Mucosa of descending colon (tissue), 3 donors: ENCODE results near the gene PKIG. TPM values are rescaled to one million over a fixed set of nuclear protein-coding genes. Genes with fewer than 3 reads are reported as not detected.
A peak's percentile ranks its signal among the peaks of the same experiment; 100 is the strongest.

Source experiments
- ATAC-seq: fragments of 200-7000 bp; cut with Tn5 transposase; one replicate; pipeline ENCODE4 v1.9.1; 2020; ENCODE audit warnings: mild to moderate bottlenecking, moderate library complexity
- DNase-seq, 3 donors: peaks; one replicate each; pipeline ENCODE4 v3.0.0-alpha.2; 2020
- H3K36me3 ChIP-seq: fragments of 200-600 bp; one replicate; pipeline ENCODE4 v1.8.0; 2021; ENCODE audit warnings: low read depth, mild to moderate bottlenecking
- H3K4me1 ChIP-seq: fragments of 200-600 bp; one replicate; pipeline ENCODE4 v1.8.0; 2021; ENCODE audit warnings: low read depth, mild to moderate bottlenecking
- H3K4me3 ChIP-seq: fragments of 200-600 bp; one replicate; pipeline ENCODE4 v1.8.0; 2021; ENCODE audit warnings: mild to moderate bottlenecking
- H3K9me3 ChIP-seq: fragments of 200-600 bp; one replicate; pipeline ENCODE4 v1.8.0; 2021; ENCODE audit warnings: mild to moderate bottlenecking
- intact Hi-C, 2 donors: fragments of 100-400 bp; cut with DNase I in 1 of 2; cut with micrococcal nuclease in 1 of 2; formaldehyde crosslinking; loops; one replicate each; pipeline versions ENCODE4 v1.11.0 to v1.11.1; 2022; cut with DNase I, micrococcal nuclease
- total RNA-seq, 3 donors: library from RNA; stranded (reverse); fragmentation: NEBNext Ultra II Directional in 2 of 3; extraction: Animal tissue kit (Norgen Biotek cat#: 25700) in 2 of 3; gene quantifications; one replicate each; pipeline versions ENCODE4 v1.2.1 to v1.2.4, GENCODE V29; 2021 to 2023
- TF ChIP-seq, protein P1 (sequence below): fragments of 200-600 bp; IDR thresholded peaks from one replicate; pipeline ENCODE4 v1.8.0; 2022; ENCODE audit warnings: antibody characterized with exemption, mild to moderate bottlenecking
- donor health status: DM: no; HTN: no; CAD: no; lungs with moderate emphysema.
- donor health status: DM: no; HTN: no; CAD: no.
- donor health status: DM: no; HTN: yes; CAD: no.

The PKIG gene
- total RNA-seq, 3 donors from 2014 or later = 39.9 to 101 (median 42.4) TPM

- ATAC-seq (peak; percentile 10), DNase-seq (no peak)
- no peaks in the 10 kb centered on the region for H3K9me3 ChIP-seq
- H3K4me3 ChIP-seq = no peak overlapping the region
- peaks cover 5% of the 10 kb centered on the region for H3K4me1 ChIP-seq
- intact Hi-C loops = loop anchor here (5.0 to 10.0 kb wide), 3 partner anchors 66 to 206 kb away; no protein-coding TSS in a partner anchor
- H3K36me3 ChIP-seq = no peaks in the 10 kb centered on the region
- TF ChIP-seq, protein P1, sequence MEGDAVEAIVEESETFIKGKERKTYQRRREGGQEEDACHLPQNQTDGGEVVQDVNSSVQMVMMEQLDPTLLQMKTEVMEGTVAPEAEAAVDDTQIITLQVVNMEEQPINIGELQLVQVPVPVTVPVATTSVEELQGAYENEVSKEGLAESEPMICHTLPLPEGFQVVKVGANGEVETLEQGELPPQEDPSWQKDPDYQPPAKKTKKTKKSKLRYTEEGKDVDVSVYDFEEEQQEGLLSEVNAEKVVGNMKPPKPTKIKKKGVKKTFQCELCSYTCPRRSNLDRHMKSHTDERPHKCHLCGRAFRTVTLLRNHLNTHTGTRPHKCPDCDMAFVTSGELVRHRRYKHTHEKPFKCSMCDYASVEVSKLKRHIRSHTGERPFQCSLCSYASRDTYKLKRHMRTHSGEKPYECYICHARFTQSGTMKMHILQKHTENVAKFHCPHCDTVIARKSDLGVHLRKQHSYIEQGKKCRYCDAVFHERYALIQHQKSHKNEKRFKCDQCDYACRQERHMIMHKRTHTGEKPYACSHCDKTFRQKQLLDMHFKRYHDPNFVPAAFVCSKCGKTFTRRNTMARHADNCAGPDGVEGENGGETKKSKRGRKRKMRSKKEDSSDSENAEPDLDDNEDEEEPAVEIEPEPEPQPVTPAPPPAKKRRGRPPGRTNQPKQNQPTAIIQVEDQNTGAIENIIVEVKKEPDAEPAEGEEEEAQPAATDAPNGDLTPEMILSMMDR = no peak
Observed at GRCh38 chr20:44600758-44601201, 18.4 kb downstream of the PKIG start.

DNA sequence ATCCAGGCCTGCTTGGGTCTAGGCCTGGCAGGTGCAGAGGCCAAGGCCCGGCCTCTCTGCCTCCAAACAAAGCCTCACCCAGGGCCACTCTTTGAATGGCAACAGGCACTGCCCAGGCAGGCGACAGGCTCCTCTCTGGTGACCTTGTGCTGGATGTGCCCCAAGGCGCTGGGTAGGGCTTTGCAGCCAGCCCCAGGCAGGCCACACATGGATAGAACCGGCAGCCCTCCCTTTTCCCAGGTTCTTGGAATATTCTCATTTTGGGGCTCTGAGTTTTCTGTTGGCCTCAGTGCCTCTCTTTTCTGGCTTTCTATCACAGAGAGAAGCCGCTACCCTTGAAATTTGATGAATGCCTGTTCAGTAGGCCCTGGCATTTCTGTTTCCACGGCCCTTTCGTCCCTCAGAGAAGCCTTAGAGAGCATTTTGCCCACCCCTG lies 18.9 kb downstream of the PKIG start:
- no peaks in the 10 kb centered on the region for H3K9me3 ChIP-seq
- TF ChIP-seq, protein P1 = no peak
- H3K4me3 ChIP-seq = no peak overlapping the region
- ATAC-seq (peak; percentile 27), DNase-seq (no peak)
- H3K4me1 ChIP-seq = peaks cover 7% of the 10 kb centered on the region
- intact Hi-C loops = loop anchor here (5.0 to 10.0 kb wide), 3 partner anchors 66 to 206 kb away; no protein-coding TSS in a partner anchor
- H3K36me3 ChIP-seq = no peaks in the 10 kb centered on the region

DNA sequence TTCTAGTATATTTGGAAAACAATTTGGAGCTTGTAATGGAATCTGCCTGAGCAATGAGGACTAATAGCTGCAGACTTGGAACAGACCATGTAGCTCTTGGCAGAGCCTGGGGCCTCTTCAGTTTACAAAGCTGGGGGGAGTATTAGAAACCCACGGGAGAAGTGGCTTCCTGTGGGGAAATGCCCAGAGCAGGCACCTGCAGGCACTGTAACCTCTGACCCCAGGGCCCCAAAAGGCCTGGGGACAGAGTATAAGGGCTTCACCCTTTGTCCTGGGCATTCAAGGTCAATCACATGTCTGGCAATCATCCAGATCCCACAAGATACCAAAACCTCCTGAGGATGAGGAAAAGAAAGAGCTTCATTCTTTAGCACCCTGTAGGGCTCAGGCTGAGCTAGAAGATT lies 19.4 kb downstream of the PKIG start:
- intact Hi-C loops = loop anchor here (5.0 to 10.0 kb wide), 3 partner anchors 67 to 207 kb away; no protein-coding TSS in a partner anchor
- H3K4me1 ChIP-seq = peaks cover 7% of the 10 kb centered on the region

DNA sequence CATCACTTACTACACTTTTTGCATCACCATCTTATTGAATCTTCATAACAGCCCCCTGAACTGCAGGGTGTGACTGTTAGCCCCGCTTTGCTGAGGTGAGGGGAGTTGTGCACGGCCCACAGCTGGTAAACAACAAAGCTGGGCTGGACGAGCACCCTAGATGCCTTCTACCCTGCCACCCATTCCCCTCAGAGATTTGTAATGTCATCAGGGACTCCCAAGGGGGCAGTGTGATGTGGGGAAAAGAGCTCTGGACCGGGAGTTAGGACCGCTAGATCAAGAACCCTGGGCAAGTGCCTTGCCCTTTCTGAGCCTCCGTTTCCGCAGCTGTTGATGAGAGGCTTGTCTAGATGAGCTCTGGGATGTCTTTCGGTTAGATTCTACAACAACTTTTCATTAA lies 20.9 kb downstream of the PKIG start:
- H3K36me3 ChIP-seq = no peaks in the 10 kb centered on the region
- DNase-seq (no peak), ATAC-seq (no peak)
- intact Hi-C loops = loop anchor here (5.0 to 10.0 kb wide), 3 partner anchors 69 to 209 kb away; no protein-coding TSS in a partner anchor
- no peaks in the 10 kb centered on the region for H3K9me3 ChIP-seq
- TF ChIP-seq, protein P1 = no peak
- peaks cover 10% of the 10 kb centered on the region for H3K4me1 ChIP-seq
- H3K4me3 ChIP-seq = no peak overlapping the region

More for the DNA sequence above, 19.4 kb downstream of the PKIG start:
- DNase-seq (peak in 2 of 3 donors; percentile 42 to 49), ATAC-seq (peak; percentile 35)
- no peaks in the 10 kb centered on the region for H3K36me3 ChIP-seq
- no peaks in the 10 kb centered on the region for H3K9me3 ChIP-seq
- H3K4me3 ChIP-seq = no peak overlapping the region
- TF ChIP-seq, protein P1 = no peak

GRCh38 chr20:44606725-44607441 lies 24.5 kb downstream of the PKIG start:
- no peaks in the 10 kb centered on the region for H3K36me3 ChIP-seq
- no peaks in the 10 kb centered on the region for H3K9me3 ChIP-seq
- DNase-seq (peak in 1 of 3 donors; percentile 32), ATAC-seq (peak; percentile 77)
- intact Hi-C loops = loop anchor here in 1 of 2 donors (10.0 kb wide), 2 partner anchors 72 to 212 kb away; no protein-coding TSS in a partner anchor
- peaks cover 19% of the 10 kb centered on the region for H3K4me1 ChIP-seq
- TF ChIP-seq, protein P1 = no peak
- H3K4me3 ChIP-seq = no peak overlapping the region
